Fibroblast of pulmonary artery (primary cell): ENCODE measurements around the gene MRPL2.
"Not testable (repeated sequence)": the region's sequence is repeated elsewhere in the genome, so short reads cannot be mapped to it uniquely, and the experiment has no call there.

Experiments used
- DNase-seq: peaks from one replicate; pipeline ENCODE4 v3.0.0-alpha.2; 2010; ENCODE audit warnings: low read depth
- H3K4me3 ChIP-seq: replicated peaks from 2 replicates; pipeline ENCODE4 v1.5.1; 2011; ENCODE audit warnings: low read depth, mild to moderate bottlenecking, control low read depth, low read length, moderate library complexity
- CTCF ChIP-seq: IDR thresholded peaks from 2 replicates; pipeline ENCODE4 v1.5.1; 2011; ENCODE audit warnings: mild to moderate bottlenecking, control low read depth, low read length, inconsistent platforms; ENCODE audit errors: missing control alignments

The MRPL2 gene

GRCh38 chr6:43082806-43083655 lies 23.8 kb upstream of the MRPL2 start:
- TF ChIP-seq CTCF, result no peak
- H3K4me3 ChIP-seq, result no peak overlapping the region
- no peak for DNase-seq

- not testable (repeated sequence) for DNase-seq, H3K4me3 ChIP-seq
These were observed 22.7 kb upstream of the MRPL2 start for GRCh38 chr6:43081922-43082321.

DNA sequence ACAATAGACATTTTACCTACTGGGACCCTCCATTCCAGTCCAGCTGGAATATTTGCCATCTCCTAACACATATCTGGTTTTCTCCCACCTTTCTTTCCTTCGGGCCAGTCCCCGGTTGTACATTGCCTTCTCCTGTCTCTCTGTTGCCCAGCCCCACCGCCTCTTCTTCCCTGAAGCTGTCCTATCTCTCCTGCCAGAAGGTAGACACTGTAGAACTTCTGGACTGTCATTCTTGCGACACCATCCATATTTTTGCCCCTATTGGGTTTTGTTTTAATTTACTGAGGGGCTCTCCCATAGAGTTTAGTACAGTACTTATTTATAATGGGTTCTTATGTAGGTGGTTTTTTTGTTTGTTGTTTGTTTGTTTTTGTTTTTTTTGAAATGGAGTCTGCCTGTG lies 21.8 kb upstream of the MRPL2 start:
- no peak overlapping the region for H3K4me3 ChIP-seq
- TF ChIP-seq CTCF, result no peak
- DNase-seq, result no peak

DNA sequence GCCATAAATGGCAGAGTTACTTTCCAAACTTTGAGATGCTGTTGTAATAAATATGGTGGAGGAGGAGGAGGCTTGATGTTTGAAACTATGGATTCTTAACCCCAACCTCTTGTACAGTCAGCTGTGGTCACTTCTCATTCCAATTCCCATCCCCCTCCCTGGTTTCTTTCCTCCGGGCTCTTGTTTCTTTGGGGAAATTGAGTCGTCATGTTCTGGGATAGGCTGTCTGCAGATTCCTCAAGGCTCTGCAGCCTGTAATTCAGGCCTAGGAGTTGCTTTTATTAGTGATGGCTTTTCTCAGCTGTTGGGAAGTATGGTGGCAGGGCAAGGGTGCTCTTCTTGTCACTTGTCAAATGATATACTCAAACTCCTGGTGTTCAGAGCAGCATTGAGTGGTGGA lies 19.5 kb upstream of the MRPL2 start:
- no peak for DNase-seq
- TF ChIP-seq CTCF, result no peak
- H3K4me3 ChIP-seq, result no peak overlapping the region

DNA sequence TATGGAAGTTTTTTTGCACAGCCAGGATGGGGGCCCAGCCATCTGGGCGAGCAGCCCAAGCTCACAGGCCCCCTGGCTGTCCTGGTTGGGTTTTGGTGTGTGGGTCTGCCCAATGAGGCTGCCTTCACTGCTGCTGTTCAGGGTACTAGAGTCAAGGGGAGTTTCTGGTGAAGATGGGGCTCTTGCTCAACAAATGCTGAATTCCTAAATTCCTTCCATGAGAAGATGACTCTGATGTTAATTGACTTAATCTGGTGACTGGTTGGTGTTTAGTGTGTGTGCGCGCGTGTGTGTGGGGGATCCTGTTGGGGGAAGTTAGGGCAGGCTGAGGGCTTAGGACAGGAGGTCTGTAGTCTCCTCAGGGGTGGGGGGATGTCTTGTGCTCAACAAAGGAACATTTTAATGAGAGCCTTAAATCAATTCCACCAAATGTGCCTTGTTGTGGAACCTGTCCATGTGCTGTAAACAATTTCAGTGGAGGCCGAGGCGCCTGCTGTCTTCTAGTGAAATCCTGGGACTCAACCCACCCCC lies 18.8 kb upstream of the MRPL2 start:
- peak; percentile 41 for DNase-seq
- H3K4me3 ChIP-seq, result peak overlapping the region; percentile 81
- no peak for TF ChIP-seq CTCF

GRCh38 chr6:43077333-43077809 lies 18.1 kb upstream of the MRPL2 start:
- no peak for DNase-seq
- no peak for TF ChIP-seq CTCF
- peak overlapping the region; percentile 81 for H3K4me3 ChIP-seq

DNA sequence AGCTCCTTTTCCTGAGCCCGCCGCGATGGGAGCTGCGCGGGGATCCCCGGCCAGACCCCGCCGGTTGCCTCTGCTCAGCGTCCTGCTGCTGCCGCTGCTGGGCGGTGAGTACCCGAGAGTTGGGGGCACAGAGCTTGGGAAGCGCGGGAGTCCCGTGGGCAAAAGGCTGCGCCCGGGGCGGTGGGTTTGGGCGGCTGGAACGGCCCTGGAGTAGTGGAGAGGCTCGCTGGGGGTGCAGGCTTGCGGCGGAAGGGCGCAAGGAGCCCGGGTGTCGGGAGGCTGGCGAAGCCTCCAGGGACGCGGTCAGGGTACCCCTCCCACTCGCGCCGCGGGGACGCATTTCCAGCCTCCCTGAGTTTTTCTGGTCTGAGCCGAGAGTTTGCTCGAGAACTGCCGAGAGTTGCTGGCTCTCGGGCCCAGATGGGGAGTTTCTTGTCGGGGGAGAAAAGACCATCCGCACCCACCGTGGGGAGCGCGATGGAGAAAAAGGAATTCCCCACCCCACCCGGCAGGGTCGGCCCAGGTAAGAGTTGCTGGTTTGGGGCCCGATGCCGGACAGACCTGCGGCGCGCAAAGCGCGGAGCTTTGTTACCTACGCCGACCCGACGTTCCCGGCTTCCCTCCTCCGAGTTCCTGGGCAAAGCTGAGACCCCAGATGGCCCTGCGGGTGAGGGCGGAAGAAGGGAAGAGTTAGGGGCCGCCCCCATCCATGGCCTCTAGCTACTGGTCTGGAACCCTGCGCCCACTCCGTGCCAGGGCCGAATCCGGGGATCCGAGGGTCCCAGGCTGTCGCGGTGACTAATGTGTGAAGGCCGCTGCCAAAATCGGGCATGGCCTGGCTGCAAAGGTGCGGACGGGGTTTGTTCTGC lies 17.5 kb upstream of the MRPL2 start:
- no peak for TF ChIP-seq CTCF
- DNase-seq, result peak; percentile 44
- peak overlapping the region; percentile 81 for H3K4me3 ChIP-seq
